Right lung (tissue), 5 donors: Measurements from ENCODE around the gene RND1. TPM values are rescaled to one million over a fixed set of nuclear protein-coding genes. Genes with fewer than 3 reads are reported as not detected.
A peak's percentile ranks its signal among the peaks of the same experiment; 100 is the strongest.
"Not testable (repeated sequence)": the region's sequence is repeated elsewhere in the genome, so short reads cannot be mapped to it uniquely, and the experiment has no call there.

Experiments used
- DNase-seq, 2 donors: peaks; one replicate each; pipeline ENCODE4 v3.0.0-alpha.2; 2013
- polyA plus RNA-seq, 5 donors: library from polyadenylated mRNA; unstranded; fragments of 120-200 nt; gene quantifications; one replicate each; pipeline versions ENCODE4 v1.2.1 to v1.2.3, GENCODE V29; 2013; ENCODE audit warnings: inconsistent platforms in 1 of 5, low replicate concordance in 1 of 5; ENCODE audit not compliant: insufficient read length in 5 of 5, insufficient read depth in 1 of 5

The RND1 gene
- polyA plus RNA-seq, 5 donors, result 1.6 to 2.5 (median 1.9) TPM

- DNase-seq, result no peak
Measured at GRCh38 chr12:48869191-48869590, 3.5 kb upstream of the RND1 start.

GRCh38 chr12:48868451-48868850, 2.8 kb upstream of the RND1 start:
- DNase-seq, result no peak

- DNase-seq, result no peak
Measured at GRCh38 chr12:48866052-48866711, 512 bp upstream of the RND1 start.

GRCh38 chr12:48863291-48863690, 2.4 kb downstream of the RND1 start:
- DNase-seq, result no peak

- DNase-seq, result no peak
Measured at GRCh38 chr12:48862760-48863159, 2.9 kb downstream of the RND1 start.

GRCh38 chr12:48861111-48861510, 4.6 kb downstream of the RND1 start:
- no peak for DNase-seq

GRCh38 chr12:48860236-48860635, 5.4 kb downstream of the RND1 start:
- not testable (repeated sequence) for DNase-seq

GRCh38 chr12:48859607-48860006, 6.1 kb downstream of the RND1 start:
- DNase-seq, result no peak

GRCh38 chr12:48858043-48858442, 7.6 kb downstream of the RND1 start:
- no peak for DNase-seq

- no peak for DNase-seq
Measured at GRCh38 chr12:48857278-48857994, 8.2 kb downstream of the RND1 start.

GRCh38 chr12:48856379-48856778, 9.3 kb downstream of the RND1 start:
- no peak for DNase-seq

GRCh38 chr12:48854932-48855331, 10.7 kb downstream of the RND1 start:
- not testable (repeated sequence) for DNase-seq

GRCh38 chr12:48854488-48854887, 11.2 kb downstream of the RND1 start:
- DNase-seq, result no peak

- peak; percentile 78 to 88 for DNase-seq
Measured at GRCh38 chr12:48852734-48853688, 12.7 kb downstream of the RND1 start.

GRCh38 chr12:48851883-48852733, 13.6 kb downstream of the RND1 start, which contains the start of gene DDX23:
DDX23 (minus strand) TSS chr12:48852163; CDS start chr12:48845782, 6,381 bp downstream.
- DNase-seq, result peak; percentile 93 to 95

- DNase-seq, result not testable (repeated sequence)
Measured at GRCh38 chr12:48842021-48842420, 23.6 kb downstream of the RND1 start.

- no peak for DNase-seq
Measured at GRCh38 chr12:48838048-48838447, 27.6 kb downstream of the RND1 start.

- DNase-seq, result no peak
Measured at GRCh38 chr12:48832321-48833060, 33.2 kb downstream of the RND1 start.

GRCh38 chr12:48831257-48831656, 34.4 kb downstream of the RND1 start:
- DNase-seq, result no peak

- DNase-seq, result no peak
Measured at GRCh38 chr12:48828841-48829575, 36.7 kb downstream of the RND1 start.
